ENCODE measurements around the gene BRINP2.
A peak's percentile ranks its signal among the peaks of the same experiment; 100 is the strongest.

Gene BRINP2

DNA sequence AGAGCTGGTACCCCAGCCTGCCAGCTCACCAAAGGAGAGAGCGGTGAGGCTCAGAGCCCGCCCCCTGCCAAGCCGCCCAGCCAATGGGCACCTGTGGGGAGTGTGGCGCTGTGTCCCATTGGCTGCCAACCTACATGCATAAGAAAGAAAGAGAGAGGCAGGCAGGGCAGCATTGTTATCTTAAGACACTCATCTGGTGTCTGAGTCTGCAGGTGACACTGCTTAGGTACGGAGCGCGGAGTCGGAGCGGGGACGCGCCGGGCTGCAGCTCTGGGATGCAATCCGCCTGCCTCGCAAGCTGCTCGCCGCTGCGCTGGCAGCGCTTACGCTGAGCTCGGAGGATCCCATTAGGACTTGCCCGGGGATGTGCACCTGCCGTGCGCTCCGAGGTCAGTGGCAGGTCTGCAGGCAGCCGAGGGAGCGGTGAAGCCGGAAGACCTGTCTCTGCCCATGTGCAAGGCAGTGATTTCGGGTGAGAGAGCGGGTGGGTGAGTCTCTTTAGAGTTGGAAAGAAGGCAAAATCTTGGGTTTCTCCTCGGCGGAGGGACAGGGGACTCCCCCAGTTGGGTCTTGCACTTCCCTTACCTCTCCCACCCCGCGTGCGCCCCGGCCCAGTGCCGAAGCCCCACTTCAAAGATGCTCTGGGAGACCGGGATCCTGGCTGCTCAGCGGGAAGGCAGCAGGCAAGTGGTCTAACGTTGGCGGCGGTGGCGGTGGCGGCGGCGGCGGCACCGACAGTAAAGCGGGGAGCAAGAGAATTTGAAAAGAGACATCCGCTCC is at the start of gene BRINP2:
Gene BRINP2, plus strand, starts transcription at position 203 of the 780 bp plus-strand sequence. CDS start 58,919 bp downstream, outside the sequence.
- DNase-seq = peak; percentile 23

DNA sequence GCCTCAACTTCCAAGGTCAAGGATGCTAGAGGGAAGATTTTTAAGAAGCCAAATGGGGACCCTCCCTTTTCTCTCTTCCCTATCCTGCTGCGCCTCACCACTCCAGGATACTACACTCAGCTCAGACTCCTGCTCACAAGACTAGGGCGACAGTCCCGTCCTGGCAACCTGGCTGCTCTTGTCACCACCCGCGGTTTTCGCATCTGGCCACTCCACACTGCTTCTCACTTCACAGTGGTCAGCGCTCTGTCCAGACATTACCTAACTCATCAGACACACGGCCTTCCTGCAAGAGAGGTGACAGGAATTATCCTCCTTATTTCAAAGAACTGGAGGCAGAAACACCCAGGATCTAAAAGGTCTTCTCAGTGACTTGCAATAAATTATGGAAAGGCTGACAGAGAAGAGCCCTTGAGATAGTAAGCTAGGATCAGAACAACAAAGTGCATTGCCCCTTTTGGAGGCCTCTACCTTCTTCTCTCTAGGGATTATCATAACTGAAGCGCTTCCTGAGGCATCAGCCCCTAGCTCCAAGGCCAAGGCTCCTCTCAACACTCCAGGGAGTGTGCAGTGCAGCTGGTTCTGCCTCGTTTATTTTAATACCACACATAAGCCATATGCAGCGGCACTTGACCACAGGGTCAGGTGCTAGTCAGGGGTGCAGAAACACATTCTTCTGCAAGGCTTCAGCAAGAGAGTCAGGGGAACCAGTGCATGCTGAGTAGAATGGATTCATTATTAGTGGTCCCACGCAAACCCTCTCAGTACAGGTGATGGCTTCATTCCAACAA is 48.1 kb upstream of the BRINP2 start:
- DNase-seq = no peak

DNA sequence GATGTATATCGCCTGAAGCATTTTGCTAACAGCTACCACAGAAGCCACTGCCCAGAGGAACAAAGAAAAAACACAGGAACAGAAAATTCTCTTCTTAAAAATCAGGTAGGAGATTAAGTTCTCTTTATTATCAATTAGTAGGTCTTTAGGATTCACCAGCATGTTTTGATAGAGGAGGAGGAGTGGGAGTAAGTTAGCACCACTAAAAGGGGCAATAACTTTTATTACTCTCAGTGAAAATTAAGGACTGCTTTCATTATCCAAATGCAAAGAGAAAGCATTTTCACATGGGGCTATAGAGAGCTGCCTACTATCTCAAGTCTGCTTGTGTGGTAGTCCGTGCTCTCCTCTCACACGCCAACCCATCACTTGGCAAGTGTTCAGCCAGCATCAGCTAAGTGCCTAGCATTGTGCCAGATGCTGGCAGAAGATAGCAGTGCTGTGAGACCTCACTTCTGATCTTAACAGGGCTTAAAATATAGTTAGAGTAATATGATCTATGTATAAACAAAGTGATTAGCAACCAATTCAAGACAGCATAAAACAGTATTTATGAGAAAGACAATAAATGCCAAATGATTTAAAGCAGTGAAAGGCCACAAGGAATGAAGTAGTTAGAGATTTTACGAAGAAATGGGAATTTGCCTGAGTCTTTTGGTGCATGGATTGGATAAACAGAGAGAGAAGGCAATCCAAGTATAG is 46.0 kb upstream of the BRINP2 start:
- DNase-seq = no peak

- no peak for DNase-seq
These were observed 44.5 kb upstream of the BRINP2 start for GRCh38 chr1:177126267-177126666.

- no peak for DNase-seq
These were observed 42.0 kb upstream of the BRINP2 start for GRCh38 chr1:177128665-177129281.

- no peak for DNase-seq
These were observed 40.3 kb upstream of the BRINP2 start for GRCh38 chr1:177130451-177130945.

GRCh38 chr1:177131723-177132122 is 39.0 kb upstream of the BRINP2 start:
- DNase-seq = no peak

DNA sequence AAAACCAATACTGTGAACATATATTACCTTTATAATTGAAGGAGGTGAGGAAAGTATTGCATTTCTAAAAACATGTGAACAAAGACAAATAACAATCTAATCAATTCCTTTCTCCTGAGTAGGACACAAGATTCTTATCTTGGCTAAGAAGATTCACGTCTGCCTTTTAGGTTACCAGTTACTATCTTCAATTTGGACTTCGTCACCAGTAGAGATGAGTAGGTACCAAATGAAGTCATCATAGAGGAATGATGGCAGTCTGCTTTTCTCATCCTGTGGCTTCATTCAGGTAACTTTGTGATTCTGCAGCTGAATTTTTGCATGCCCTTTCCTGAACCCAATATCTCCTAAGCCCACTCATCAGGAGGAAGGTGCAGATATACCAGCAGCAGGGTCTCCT is 38.6 kb upstream of the BRINP2 start:
- no peak for DNase-seq

- no peak for DNase-seq
These were observed 36.7 kb upstream of the BRINP2 start for GRCh38 chr1:177133977-177134538.

- DNase-seq = no peak
These were observed 35.5 kb upstream of the BRINP2 start for GRCh38 chr1:177135250-177135649.

DNA sequence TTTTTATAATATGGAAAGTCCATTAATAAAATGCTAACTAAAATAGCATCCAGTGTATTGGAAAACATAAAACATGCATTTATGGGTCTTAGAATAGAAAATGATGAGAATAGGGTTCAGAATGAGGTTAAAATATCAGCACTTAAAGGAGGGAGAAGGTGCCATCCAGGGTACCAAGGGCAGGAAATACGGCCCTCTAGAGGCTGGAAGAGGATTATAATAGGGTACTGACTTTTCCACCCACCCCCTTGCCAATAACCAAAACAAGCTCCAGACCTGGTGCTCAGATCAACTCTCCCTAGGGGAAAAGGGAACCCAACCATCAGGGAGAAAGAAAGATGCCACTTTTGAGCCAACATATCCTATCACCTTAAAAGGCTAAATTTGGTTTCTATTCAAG is 32.9 kb upstream of the BRINP2 start:
- no peak for DNase-seq

DNA sequence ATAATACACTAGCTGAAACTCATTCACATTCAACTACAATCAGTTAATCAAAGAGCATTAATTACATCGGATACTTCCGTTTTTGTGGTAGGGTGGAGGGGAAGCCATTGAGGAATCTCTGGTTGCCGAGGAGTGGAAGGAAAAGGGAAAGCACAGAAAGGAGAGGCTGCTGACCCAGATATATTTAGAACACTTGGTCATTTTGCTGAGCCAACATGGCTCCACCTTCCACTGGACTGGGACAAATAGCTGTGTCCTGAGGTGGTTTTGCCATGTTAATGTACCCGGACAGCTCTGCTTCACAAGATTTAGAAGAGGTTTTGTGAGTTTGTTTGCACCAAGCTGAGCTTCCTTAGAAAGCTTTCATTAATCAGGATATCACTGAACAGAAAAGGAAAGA is 32.4 kb upstream of the BRINP2 start:
- DNase-seq = no peak

GRCh38 chr1:177142010-177142409 is 28.7 kb upstream of the BRINP2 start:
- DNase-seq = no peak

- no peak for DNase-seq
These were observed 27.9 kb upstream of the BRINP2 start for GRCh38 chr1:177142791-177143271.

DNA sequence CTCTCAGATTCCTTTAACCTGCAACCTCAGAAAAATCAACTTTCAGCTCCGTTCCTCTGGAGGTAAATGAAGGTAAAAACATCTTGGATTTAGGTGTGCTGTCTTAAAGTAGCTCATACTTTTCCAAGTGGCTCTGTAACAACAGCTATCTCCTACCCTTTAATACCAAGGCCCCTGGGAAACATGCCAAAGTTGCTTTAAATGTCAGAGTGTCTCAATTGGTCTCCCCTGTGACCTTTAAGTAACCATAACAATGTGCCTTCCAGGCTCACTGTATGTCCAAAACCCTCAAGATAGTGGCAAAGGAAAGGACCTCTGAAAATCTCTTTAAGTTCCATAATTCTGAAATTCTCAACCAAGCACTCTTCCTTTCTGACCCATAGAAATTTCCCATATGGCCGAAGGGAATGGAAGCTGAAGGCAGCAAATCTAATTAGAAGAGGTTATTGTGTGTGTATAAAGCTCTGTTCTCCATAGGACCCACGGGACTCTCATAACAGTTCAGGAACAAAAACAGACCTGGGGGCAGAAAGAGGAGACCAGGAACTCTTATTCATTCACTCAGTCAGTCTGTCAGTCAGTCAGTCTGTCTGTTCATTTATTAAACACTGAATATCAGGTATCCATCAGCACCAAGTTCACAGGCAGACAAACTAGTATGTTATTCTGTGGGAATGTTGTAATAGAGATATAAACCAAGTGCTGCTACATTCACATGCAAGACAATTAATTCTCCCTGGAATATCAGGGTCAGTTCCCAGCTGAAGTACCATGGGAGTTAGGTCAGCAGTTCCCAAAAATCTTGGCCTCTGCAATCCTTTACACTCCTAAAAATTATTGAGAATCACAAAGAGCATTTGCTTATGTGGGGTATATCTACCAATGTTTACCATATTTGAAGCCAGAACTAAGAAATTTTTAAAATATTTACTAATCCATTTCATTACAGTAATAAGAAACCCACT is 25.4 kb upstream of the BRINP2 start:
- no peak for DNase-seq

DNA sequence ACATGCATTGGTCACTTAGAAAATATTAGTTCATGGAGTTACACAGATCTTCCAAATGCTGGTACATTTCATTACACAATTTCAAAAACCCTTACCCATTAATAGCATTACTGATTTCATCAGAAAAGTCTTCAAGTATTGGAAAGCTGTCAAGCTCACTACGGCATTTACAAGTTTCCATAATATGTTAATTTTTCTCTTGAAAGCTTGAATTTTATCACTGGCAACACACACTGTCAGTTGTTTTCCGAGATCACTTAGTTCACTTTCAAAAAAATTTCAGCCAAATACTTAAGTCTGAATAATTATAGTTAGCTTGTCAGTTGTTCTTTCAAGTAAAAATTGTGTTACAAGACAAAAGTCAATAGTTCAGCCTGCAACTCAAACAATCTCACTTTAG is 24.3 kb upstream of the BRINP2 start:
- DNase-seq = no peak

GRCh38 chr1:177162243-177162642 is 8.5 kb upstream of the BRINP2 start:
- DNase-seq = no peak

GRCh38 chr1:177163844-177164379 is 6.8 kb upstream of the BRINP2 start:
- DNase-seq = no peak

GRCh38 chr1:177164380-177165068 is 6.2 kb upstream of the BRINP2 start, which contains the start of gene ASTN1:
TSS of gene ASTN1 (minus strand) at chr1:177164712. CDS start at chr1:177164676, 36 bp downstream.
- DNase-seq = no peak

- no peak for DNase-seq
These were observed 5.7 kb upstream of the BRINP2 start for GRCh38 chr1:177165069-177165439.
